MM.1S (cell line): Measurements from ENCODE around the gene GBF1.

ENCODE experiments used
- DNase-seq: peaks from one replicate; pipeline ENCODE4 v3.0.0-alpha.2; 2015
- H2AFZ ChIP-seq: fragments of 300-600 bp; sonication (generic); 2 replicates; pipeline ENCODE4 v1.6.0; 2016; ENCODE audit warnings: antibody characterized with exemption, low read length
- H3F3A ChIP-seq: fragments of 300-600 bp; sonication (generic); 2 replicates; pipeline ENCODE4 v1.6.1; 2016; ENCODE audit warnings: mild to moderate bottlenecking, antibody characterized with exemption, low read length, moderate library complexity, mixed read lengths; ENCODE audit not compliant: insufficient read depth
- H3K27ac ChIP-seq: fragments of 300-600 bp; sonication (generic); 2 replicates; pipeline ENCODE4 v1.5.1; 2016; ENCODE audit warnings: mild to moderate bottlenecking, low read length
- H3K27me3 ChIP-seq: fragments of 300-600 bp; sonication (generic); replicated peaks from 2 replicates; pipeline ENCODE4 v1.6.0; 2016; ENCODE audit warnings: low read length; ENCODE audit not compliant: insufficient read depth
- H3K36me3 ChIP-seq: fragments of 300-600 bp; sonication (generic); replicated peaks from 2 replicates; pipeline ENCODE4 v1.6.1; 2016; ENCODE audit warnings: mild to moderate bottlenecking, low read length, mixed read lengths; ENCODE audit not compliant: insufficient read depth
- H3K4me1 ChIP-seq: fragments of 300-600 bp; sonication (generic); 2 replicates; pipeline ENCODE4 v1.6.1; 2016; ENCODE audit warnings: low read length, mixed read lengths
- H3K4me2 ChIP-seq: fragments of 300-600 bp; sonication (generic); 2 replicates; pipeline ENCODE4 v1.6.0; 2016; ENCODE audit warnings: low read depth, low read length
- H3K4me3 ChIP-seq: fragments of 300-600 bp; sonication (generic); 2 replicates; pipeline ENCODE4 v1.5.1; 2016; ENCODE audit warnings: low read length, mixed read lengths
- H3K79me2 ChIP-seq: fragments of 300-600 bp; sonication (generic); 2 replicates; pipeline ENCODE4 v1.6.1; 2016; ENCODE audit warnings: mixed run types, low read length, mixed read lengths
- H3K9ac ChIP-seq: fragments of 300-600 bp; sonication (generic); 2 replicates; pipeline ENCODE4 v1.6.1; 2016; ENCODE audit warnings: low read length, mixed read lengths
- H3K9me2 ChIP-seq: fragments of 300-600 bp; sonication (generic); replicated peaks from 2 replicates; pipeline ENCODE4 v1.6.1; 2016; ENCODE audit warnings: mild to moderate bottlenecking, low read length, mixed read lengths; ENCODE audit not compliant: insufficient read depth
- H3K9me3 ChIP-seq: fragments of 300-600 bp; sonication (generic); replicated peaks from 2 replicates; pipeline ENCODE4 v1.6.1; 2016; ENCODE audit warnings: mild to moderate bottlenecking, low read length, mixed read lengths; ENCODE audit not compliant: insufficient read depth
- H4K20me1 ChIP-seq: fragments of 300-600 bp; sonication (generic); 2 replicates; pipeline ENCODE4 v1.6.1; 2016; ENCODE audit warnings: mild to moderate bottlenecking, low read length, moderate library complexity, mixed read lengths; ENCODE audit not compliant: insufficient read depth
- EZH2 ChIP-seq: fragments of 300-600 bp; sonication (generic); optimal IDR thresholded peaks from 2 replicates; pipeline ENCODE3; 2017; ENCODE audit warnings: low read depth, mild to moderate bottlenecking, antibody characterized with exemption, low read length, mixed read lengths
- EZH2phosphoT487 ChIP-seq: fragments of 300-600 bp; sonication (generic); IDR thresholded peaks from 2 replicates; pipeline ENCODE4 v1.6.1; 2018; ENCODE audit warnings: antibody characterized with exemption, low read length
- TF ChIP-seq, protein P1 (sequence below): fragments of 300-600 bp; sonication (generic); IDR thresholded peaks from 2 replicates; pipeline ENCODE4 v1.5.1; 2016; ENCODE audit warnings: antibody characterized with exemption, low read length, mixed read lengths

Gene GBF1

DNA sequence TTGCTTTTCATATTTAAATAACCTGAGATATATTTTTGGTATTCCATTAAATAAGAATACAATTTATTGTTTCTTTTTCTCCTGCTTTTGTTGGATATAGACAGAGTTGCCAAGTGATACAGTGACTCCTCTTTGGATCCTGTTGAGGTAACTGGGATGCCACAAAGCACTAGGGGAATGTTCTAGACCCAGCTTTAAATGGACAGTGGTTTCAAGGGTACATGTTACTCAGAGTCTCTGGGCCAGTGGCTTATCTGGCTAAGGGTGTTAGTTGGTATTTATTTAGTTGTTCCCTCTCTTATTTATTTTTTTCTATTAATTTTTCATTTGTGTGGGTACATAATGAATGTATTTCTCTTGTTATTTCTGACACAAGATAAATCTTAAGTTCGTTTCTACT is 9.1 kb downstream of the GBF1 start:
- Histone ChIP-seq H3K36me3 (peaks cover 1% of the 10 kb centered on the region; the same call in 1 of the 2 replicates), H3F3A (no peaks in the 10 kb centered on the region), H3K4me3 (no peak overlapping the region), H3K9me2 (no peaks in the 10 kb centered on the region), H3K9me3 (no peaks in the 10 kb centered on the region), H3K4me1 (no peaks in the 10 kb centered on the region), H3K4me2 (no peak overlapping the region), H4K20me1 (peaks cover 27% of the 10 kb centered on the region; the same call in 1 of the 2 replicates), H2AFZ (no peak overlapping the region), H3K27ac (no peak overlapping the region), H3K27me3 (no peaks in the 10 kb centered on the region), H3K79me2 (peaks cover 98% of the 10 kb centered on the region), H3K9ac (no peak overlapping the region)
- DNase-seq = no peak
- TF ChIP-seq EZH2 (no peak), EZH2phosphoT487 (no peak)
- TF ChIP-seq, protein P1, sequence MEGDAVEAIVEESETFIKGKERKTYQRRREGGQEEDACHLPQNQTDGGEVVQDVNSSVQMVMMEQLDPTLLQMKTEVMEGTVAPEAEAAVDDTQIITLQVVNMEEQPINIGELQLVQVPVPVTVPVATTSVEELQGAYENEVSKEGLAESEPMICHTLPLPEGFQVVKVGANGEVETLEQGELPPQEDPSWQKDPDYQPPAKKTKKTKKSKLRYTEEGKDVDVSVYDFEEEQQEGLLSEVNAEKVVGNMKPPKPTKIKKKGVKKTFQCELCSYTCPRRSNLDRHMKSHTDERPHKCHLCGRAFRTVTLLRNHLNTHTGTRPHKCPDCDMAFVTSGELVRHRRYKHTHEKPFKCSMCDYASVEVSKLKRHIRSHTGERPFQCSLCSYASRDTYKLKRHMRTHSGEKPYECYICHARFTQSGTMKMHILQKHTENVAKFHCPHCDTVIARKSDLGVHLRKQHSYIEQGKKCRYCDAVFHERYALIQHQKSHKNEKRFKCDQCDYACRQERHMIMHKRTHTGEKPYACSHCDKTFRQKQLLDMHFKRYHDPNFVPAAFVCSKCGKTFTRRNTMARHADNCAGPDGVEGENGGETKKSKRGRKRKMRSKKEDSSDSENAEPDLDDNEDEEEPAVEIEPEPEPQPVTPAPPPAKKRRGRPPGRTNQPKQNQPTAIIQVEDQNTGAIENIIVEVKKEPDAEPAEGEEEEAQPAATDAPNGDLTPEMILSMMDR = no peak

DNA sequence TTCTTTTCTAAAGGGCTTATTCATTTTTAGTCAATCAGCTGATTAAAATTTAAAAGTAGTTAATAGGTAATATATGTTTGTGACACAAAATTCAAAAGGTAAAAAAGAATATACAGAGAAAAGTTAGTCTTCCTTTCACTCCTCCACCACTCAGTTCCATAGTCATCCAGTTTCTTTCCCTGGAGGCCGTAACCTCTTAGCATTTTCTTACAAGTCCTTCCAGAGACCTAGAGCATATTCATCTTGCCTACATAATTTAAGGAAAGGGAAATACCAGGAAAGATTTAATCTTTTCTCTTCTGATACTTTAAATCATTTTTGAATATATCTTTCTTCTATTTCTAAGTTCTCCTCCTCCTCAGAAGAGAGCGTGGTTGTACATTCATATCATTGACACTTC is 10.1 kb downstream of the GBF1 start:
- no peaks in the 10 kb centered on the region for H3K9me3 ChIP-seq
- TF ChIP-seq, protein P1 = no peak
- TF ChIP-seq EZH2 (no peak), EZH2phosphoT487 (no peak)
- H3K9ac ChIP-seq = no peak overlapping the region
- H3F3A ChIP-seq = no peaks in the 10 kb centered on the region
- H3K27me3 ChIP-seq = no peaks in the 10 kb centered on the region
- DNase-seq = no peak
- H2AFZ ChIP-seq = no peak overlapping the region
- no peaks in the 10 kb centered on the region for H3K9me2 ChIP-seq
- peaks cover 94% of the 10 kb centered on the region for H3K79me2 ChIP-seq
- H3K36me3 ChIP-seq = peaks cover 8% of the 10 kb centered on the region; the same call in 1 of the 2 replicates
- H4K20me1 ChIP-seq = peaks cover 27% of the 10 kb centered on the region; the same call in 1 of the 2 replicates
- no peak overlapping the region for H3K4me2 ChIP-seq
- H3K4me3 ChIP-seq = no peak overlapping the region
- H3K4me1 ChIP-seq = no peaks in the 10 kb centered on the region
- H3K27ac ChIP-seq = no peak overlapping the region

DNA sequence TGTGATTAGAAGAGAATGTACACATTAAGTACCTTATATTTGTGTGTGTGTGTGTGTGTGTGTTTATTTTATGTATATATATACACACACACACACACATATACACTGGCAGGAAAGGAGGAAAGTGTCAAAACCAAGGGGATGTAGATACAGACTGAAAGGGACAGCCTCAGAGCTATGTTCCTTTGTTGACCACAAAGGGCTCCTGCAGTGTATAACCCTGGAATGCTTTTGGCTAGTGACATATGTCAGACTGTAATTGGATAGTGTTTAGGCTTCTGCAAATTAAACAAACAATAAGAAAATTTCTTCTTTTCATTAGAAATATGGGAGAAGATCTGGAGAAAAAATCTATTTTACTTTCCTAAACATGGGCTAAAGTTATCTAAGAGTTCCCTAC is 15.9 kb downstream of the GBF1 start:
- peaks cover 93% of the 10 kb centered on the region for H3K79me2 ChIP-seq
- no peak overlapping the region for H3K9ac ChIP-seq
- H3K27me3 ChIP-seq = no peaks in the 10 kb centered on the region
- H2AFZ ChIP-seq = no peak overlapping the region
- peaks cover 8% of the 10 kb centered on the region; the same call in 1 of the 2 replicates for H3K36me3 ChIP-seq
- DNase-seq = no peak
- TF ChIP-seq EZH2phosphoT487 = no peak
- no peak for TF ChIP-seq EZH2
- TF ChIP-seq, protein P1 = no peak
- H3K4me2 ChIP-seq = no peak overlapping the region
- H3K4me3 ChIP-seq = no peak overlapping the region
- no peaks in the 10 kb centered on the region for H3K9me3 ChIP-seq
- H3K27ac ChIP-seq = no peak overlapping the region
- H3F3A ChIP-seq = no peaks in the 10 kb centered on the region
- no peaks in the 10 kb centered on the region for H3K4me1 ChIP-seq
- peaks cover 14% of the 10 kb centered on the region; the same call in 1 of the 2 replicates for H4K20me1 ChIP-seq
- no peaks in the 10 kb centered on the region for H3K9me2 ChIP-seq
